Peyer's patch (tissue), 4 donors: ENCODE data around the gene ERC1.
"Not testable (repeated sequence)": the region's sequence is repeated elsewhere in the genome, so short reads cannot be mapped to it uniquely, and the experiment has no call there.

Source experiments
- CTCF ChIP-seq, 6 experiments: fragments of 450-650 bp in 4 of 6; fragments of 200-600 bp in 2 of 6; sonication (generic) in 1 of 6; IDR thresholded peaks; one replicate each; pipeline ENCODE4 v1.5.1; 2017 to 2019; ENCODE audit warnings: antibody characterized with exemption in 6 of 6, mild to moderate bottlenecking in 3 of 6, moderate library complexity in 1 of 6
- POLR2A ChIP-seq, 2 donors: fragments of 450-650 bp; IDR thresholded peaks; one replicate each; pipeline ENCODE4 v1.5.1; 2017; ENCODE audit warnings: antibody characterized with exemption in 2 of 2, mild to moderate bottlenecking in 2 of 2, moderate library complexity in 2 of 2

GRCh38 chr12:1355871-1356270 lies 364.8 kb downstream of the ERC1 start:
- not testable (repeated sequence) for TF ChIP-seq CTCF, POLR2A (IDR thresholded peaks at IDR 0.05)
